Lung (tissue), 12 donors: ENCODE data around the gene PRDM16. TPM values are rescaled to one million over a fixed set of nuclear protein-coding genes. Genes with fewer than 3 reads are reported as not detected.

Source experiments
- ATAC-seq: fragments of 200-7000 bp; cut with Tn5 transposase; one replicate; pipeline ENCODE4 v1.9.1; 2020; ENCODE audit warnings: moderate number of reproducible peaks; ENCODE audit not compliant: insufficient read depth, low FRiP score
- DNase-seq, 3 donors: peaks; one replicate each; pipeline ENCODE4 v3.0.0-alpha.2; 2013 to 2017
- H3K27ac ChIP-seq, 2 donors: one replicate each; pipeline ENCODE4 v1.5.1; 2013; ENCODE audit warnings: mild to moderate bottlenecking in 2 of 2, moderate library complexity in 2 of 2, control low read depth in 1 of 2, inconsistent platforms in 1 of 2, low read depth in 1 of 2, low read length in 1 of 2
- H3K27me3 ChIP-seq, 3 donors: one replicate each; pipeline ENCODE4 v1.5.1; 2013; ENCODE audit warnings: low read length in 2 of 3; ENCODE audit not compliant: control insufficient read depth in 3 of 3, insufficient read depth in 3 of 3
- H3K36me3 ChIP-seq, 4 donors: one replicate each; pipeline ENCODE4 v1.5.1; 2013; ENCODE audit warnings: low read length in 4 of 4, mild to moderate bottlenecking in 1 of 4, moderate library complexity in 1 of 4; ENCODE audit not compliant: control insufficient read depth in 4 of 4, insufficient read depth in 4 of 4
- H3K4me1 ChIP-seq, 5 donors: one replicate each; pipeline ENCODE4 v1.5.1; 2013; ENCODE audit warnings: low read length in 5 of 5, mild to moderate bottlenecking in 2 of 5, moderate library complexity in 1 of 5; ENCODE audit not compliant: control insufficient read depth in 5 of 5, insufficient read depth in 5 of 5
- H3K4me3 ChIP-seq: one replicate; pipeline ENCODE4 v1.5.1; 2013; ENCODE audit warnings: mild to moderate bottlenecking, control low read depth, moderate library complexity
- H3K9ac ChIP-seq, 2 donors: one replicate each; pipeline ENCODE4 v1.5.1; 2013; ENCODE audit warnings: low read length in 2 of 2, control low read depth in 1 of 2; ENCODE audit not compliant: insufficient read depth in 1 of 2
- H3K9me3 ChIP-seq, 4 donors: one replicate each; pipeline ENCODE4 v1.5.1; 2013; ENCODE audit warnings: low read length in 3 of 4, mild to moderate bottlenecking in 1 of 4, moderate library complexity in 1 of 4; ENCODE audit not compliant: control insufficient read depth in 4 of 4, insufficient read depth in 3 of 4
- CTCF ChIP-seq: IDR thresholded peaks from 2 replicates; pipeline ENCODE4 v1.5.1; 2012; ENCODE audit warnings: mild to moderate bottlenecking; ENCODE audit errors: control extremely low read depth, extremely low read depth
- WGBS, 2 donors: extraction: QIAGEN DNeasy Blood & Tissue Kit; methylation state at CpG; one replicate each; pipeline ENCODE4 v1.1.7; 2013; 5-methylcytosine and 5-hydroxymethylcytosine counted together
- polyA plus RNA-seq, 2 donors: library from polyadenylated mRNA; stranded (reverse); fragments of 200-250 nt; gene quantifications; one replicate each; pipeline ENCODE4 v1.2.1, GENCODE V29; 2013
- total RNA-seq, 2 donors: library from RNA; depleted of rRNA in 1 of 2; stranded (reverse); fragments of >200 nt in 1 of 2; gene quantifications; one replicate each; pipeline ENCODE4 v1.2.1, GENCODE V29; 2014 to 2021
- donor health status: control.
- donor health status: control.
- donor health status: Bipolar disorder and iron deficiency.
- donor health status: healthy.
- donor health status: DM: yes; HTN: yes; CAD: no.

PRDM16 gene
- total and polyA plus RNA-seq, 4 donors: 2.4 to 36.5 (median 13.1) TPM

DNA sequence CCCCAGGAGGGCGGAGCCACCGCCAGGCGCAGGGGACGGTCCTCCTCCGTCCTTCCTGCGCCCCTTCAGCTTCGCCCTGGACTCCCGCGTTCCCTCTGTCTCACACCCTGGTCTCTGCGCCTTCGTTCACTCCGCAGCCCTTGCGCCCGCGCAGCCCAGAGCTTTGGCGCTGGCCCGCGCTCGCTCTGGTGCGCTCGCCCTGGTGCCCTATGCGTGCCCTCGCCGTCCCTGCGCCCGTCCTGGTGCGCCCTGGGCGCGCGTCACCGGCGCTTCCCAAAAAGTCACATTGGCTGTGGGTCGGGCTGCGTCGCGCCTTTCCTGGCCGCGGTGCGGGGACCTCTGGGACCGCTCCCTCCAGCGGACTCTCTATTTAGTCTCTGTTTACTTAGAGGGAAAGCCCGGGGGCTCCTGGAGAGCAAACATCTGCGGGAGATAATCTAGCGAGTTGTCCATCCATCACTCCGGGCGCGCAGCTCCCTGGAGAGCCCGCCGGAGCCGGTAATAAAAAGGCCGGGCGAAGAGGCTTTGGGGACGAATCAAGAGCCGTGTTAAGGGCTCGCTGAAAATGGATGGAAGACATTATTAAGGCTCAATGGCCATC lies 178.6 kb downstream of the PRDM16 start:
- H3K9ac ChIP-seq: no peak overlapping the region
- H3K27me3 ChIP-seq: peaks cover 0 to 12% (median 11%) of the 10 kb centered on the region in 3 donors
- DNase-seq (peak in 1 of 3 donors; percentile 33), ATAC-seq (no peak)
- H3K27ac ChIP-seq: no peak overlapping the region
- no peaks in the 10 kb centered on the region for H3K36me3 ChIP-seq
- no peak for TF ChIP-seq CTCF
- peaks cover 0 to 39% (median under 1%) of the 10 kb centered on the region in 5 donors for H3K4me1 ChIP-seq
- no peak overlapping the region for H3K4me3 ChIP-seq
- 18 to 27% methylated on average over 52 to 55 of the region's 55 CpGs for WGBS, 2 donors
- no peaks in the 10 kb centered on the region for H3K9me3 ChIP-seq

DNA sequence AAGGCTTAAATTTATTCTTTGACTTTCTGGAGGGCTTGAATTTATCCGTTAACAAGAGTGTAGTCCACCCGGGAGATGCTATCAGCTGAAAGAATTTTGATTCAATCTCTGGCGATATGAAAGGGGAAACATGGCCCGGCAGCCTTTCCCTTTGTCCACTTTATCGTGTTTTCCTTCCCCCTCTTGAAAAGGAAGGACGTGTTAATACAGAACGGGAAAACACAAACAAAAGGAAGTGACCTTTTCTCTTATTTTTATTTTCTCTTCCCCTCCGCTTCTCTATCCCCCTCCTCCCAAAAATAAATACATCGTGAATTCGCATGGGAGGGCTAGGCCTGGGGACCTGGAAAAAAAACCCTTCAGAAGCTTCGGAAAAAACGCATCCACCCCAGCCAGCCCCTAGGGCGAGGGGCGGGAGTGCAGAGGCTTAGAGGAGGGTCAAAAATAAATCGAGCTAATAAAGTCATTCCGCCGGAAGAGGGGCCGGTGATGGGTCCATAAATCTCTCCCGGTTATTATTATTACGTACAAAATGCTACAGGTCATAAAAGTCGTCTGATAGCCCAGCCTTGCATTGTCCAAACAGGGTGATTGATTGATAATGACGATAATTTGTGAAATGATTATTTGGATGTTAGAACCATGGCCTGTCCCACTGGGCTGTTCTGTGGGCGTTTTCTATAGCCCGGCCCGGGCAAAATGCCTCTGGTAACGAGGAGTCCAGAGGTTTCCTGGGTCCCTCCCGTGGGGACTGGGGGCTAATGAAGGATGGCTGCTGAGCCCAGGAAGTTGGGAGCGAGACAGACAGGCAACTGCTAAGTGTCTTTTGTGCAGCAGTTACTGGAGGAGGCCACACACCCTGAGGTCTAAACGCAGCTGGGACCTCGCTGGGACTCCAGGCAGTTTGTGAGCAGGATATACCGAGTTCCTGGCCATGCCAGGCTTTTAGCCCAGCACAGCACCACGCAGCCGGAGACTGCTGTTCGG lies 179.4 kb downstream of the PRDM16 start:
- no peak for TF ChIP-seq CTCF
- Histone ChIP-seq H3K4me3 (no peak overlapping the region), H3K27ac (no peak overlapping the region), H3K27me3 (peaks cover 0 to 12% (median 11%) of the 10 kb centered on the region in 3 donors), H3K4me1 (peaks cover 0 to 31% (median 0%) of the 10 kb centered on the region in 5 donors), H3K36me3 (no peaks in the 10 kb centered on the region), H3K9ac (no peak overlapping the region), H3K9me3 (no peaks in the 10 kb centered on the region)
- DNase-seq: no peak
- ATAC-seq: no peak
- 52 to 57% methylated on average over 34 of the region's 34 CpGs for WGBS, 2 donors

- no peak overlapping the region for H3K27ac ChIP-seq
- H3K4me1 ChIP-seq: peaks cover 0 to 23% (median 0%) of the 10 kb centered on the region in 5 donors
- no peak for TF ChIP-seq CTCF
Measured at GRCh38 chr1:3249231-3249630, 180.2 kb downstream of the PRDM16 start.

More at GRCh38 chr1:3249231-3249630, 180.2 kb downstream of the PRDM16 start:
- Histone ChIP-seq H3K36me3 (no peaks in the 10 kb centered on the region), H3K9ac (no peak overlapping the region), H3K27me3 (peaks cover 0 to 11% (median 10%) of the 10 kb centered on the region in 3 donors), H3K4me3 (no peak overlapping the region), H3K9me3 (no peaks in the 10 kb centered on the region)
- ATAC-seq (no peak), DNase-seq (no peak)
- 88 to 97% methylated on average over 9 of the region's 9 CpGs for WGBS, 2 donors
